Fibroblast of mammary gland (primary cell): Measurements from ENCODE around the gene PHACTR2.
A peak's percentile ranks its signal among the peaks of the same experiment; 100 is the strongest.

Source experiments
- DNase-seq: peaks from one replicate; pipeline ENCODE4 v3.0.0-alpha.2; 2010; ENCODE audit warnings: low read depth
- H3K4me3 ChIP-seq: 2 replicates; pipeline ENCODE4 v1.5.1; 2011; ENCODE audit warnings: low read depth, mild to moderate bottlenecking, low read length, moderate library complexity; ENCODE audit not compliant: control insufficient read depth
- CTCF ChIP-seq: conservative IDR thresholded peaks from 2 replicates; pipeline ENCODE4 v1.5.1; 2011; ENCODE audit warnings: low read depth, low read length, inconsistent platforms; ENCODE audit not compliant: control insufficient read depth, insufficient read depth

The PHACTR2 gene

DNA sequence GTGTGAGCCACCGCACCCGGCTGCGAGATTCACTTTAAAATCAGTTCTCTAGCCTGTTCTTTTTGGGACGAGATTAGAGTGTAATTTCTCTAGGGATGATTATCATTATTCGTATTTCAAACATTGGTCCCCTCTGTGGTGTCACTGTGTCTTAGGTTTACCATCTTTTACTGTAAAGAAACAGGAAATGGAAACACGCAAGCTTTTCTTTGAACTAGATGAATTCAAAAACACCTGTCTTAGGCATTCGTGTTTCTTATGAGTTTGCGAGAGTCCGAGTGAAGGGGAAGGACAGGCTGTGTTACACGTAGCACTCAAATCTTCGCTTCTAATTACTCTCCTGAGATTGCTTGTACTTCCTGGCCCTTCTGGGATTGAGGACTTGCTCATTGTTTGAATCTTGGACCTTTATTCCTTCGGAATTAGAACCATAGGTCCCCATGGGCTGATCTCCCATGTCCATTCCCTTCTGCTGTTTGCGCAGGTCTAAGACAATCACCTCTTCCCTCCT is 61.6 kb downstream of the PHACTR2 start:
- DNase-seq = no peak
- no peak for TF ChIP-seq CTCF
- no peak overlapping the region for H3K4me3 ChIP-seq

- no peak overlapping the region for H3K4me3 ChIP-seq
- TF ChIP-seq CTCF = no peak
- no peak for DNase-seq
Measured at GRCh38 chr6:143740213-143740612, 62.4 kb downstream of the PHACTR2 start.

DNA sequence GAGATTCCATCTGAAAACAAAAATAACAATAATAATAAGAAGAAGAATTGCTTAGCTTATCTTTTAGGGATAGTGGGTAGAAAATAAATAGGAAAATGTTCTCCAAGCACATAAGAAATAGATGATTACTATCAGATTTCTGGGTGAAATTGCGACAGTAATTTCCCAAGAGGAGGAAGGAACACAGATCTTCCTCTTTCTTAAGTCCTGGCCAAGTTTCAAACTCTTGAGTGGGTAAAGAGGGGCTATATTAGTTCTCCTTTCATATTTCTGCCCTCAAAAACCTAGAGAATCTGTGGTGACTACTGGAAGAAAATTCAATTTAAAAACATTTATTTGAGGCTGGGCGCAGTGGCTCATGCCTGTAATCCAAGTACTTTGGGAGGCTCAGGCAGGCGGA is 63.7 kb downstream of the PHACTR2 start:
- no peak for DNase-seq
- H3K4me3 ChIP-seq = no peak overlapping the region
- TF ChIP-seq CTCF = no peak

- TF ChIP-seq CTCF = no peak
- DNase-seq = peak; percentile 24
- H3K4me3 ChIP-seq = no peak overlapping the region
Measured at GRCh38 chr6:143742070-143742954, 64.5 kb downstream of the PHACTR2 start.

DNA sequence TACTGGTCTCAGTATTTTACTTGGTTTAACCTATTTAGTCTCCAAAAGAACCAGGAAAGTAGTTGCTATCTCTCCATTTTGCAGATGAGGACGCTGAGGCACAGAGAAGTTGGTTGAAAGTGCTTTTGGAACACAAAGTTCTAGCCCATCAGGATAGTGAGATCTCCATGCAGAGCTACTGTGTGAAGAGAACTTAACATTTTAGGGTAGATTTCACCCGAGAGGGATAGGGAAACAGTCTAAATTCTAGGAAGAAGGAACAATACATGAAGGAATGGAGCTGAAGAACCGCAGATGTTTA is 65.1 kb downstream of the PHACTR2 start:
- TF ChIP-seq CTCF = no peak
- DNase-seq = no peak

DNA sequence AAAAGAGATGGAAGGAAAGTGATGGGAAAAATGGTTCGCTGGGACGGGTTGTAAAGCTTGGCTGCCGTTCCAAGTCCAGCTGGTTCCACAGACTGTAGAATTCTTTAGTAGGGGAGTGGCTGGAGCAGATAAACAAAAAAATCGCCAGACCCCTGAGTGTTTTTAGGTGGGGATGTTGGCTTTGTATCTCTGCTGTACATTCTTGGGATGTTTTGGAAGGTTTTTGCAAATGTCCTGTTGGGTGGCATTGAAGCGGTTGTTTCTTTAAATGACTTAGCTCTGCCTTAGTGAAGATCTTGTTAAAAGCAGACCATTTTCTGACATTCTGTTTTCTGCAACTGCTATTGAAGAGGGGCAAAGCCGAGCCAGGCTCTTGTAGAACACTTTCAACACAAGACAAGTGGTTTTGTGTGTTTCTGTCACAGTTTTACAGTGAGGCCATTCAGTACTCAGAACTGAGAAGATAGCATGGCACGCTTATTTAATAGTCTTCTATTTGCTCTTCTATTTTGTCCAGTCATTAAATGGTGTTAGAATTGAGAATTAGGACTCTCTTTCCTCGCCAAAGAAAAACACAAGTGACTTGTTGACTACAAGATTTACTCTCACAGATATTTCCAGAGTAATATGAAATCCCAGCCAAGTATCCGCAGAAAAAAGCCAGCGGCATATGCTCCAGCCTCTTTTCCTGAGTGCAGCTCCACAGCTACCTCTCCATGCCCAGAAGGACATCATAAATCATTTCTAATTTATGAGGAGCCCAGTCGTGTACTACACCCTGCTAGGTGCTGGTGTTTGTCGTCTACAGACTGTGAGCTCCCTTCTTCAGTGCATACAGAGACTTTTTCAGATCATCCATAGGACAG is 65.8 kb downstream of the PHACTR2 start:
- no peak for TF ChIP-seq CTCF
- H3K4me3 ChIP-seq = no peak overlapping the region
- no peak for DNase-seq

More for the DNA sequence above, 65.1 kb downstream of the PHACTR2 start:
- H3K4me3 ChIP-seq = no peak overlapping the region
